ENCODE data around the gene LPP. TPM values are rescaled to one million over a fixed set of nuclear protein-coding genes. Genes with fewer than 3 reads are reported as not detected.

LPP gene
- total RNA-seq, 4 donors from 2014 or later = 56.0 to 65.7 (median 58.1) TPM

DNA sequence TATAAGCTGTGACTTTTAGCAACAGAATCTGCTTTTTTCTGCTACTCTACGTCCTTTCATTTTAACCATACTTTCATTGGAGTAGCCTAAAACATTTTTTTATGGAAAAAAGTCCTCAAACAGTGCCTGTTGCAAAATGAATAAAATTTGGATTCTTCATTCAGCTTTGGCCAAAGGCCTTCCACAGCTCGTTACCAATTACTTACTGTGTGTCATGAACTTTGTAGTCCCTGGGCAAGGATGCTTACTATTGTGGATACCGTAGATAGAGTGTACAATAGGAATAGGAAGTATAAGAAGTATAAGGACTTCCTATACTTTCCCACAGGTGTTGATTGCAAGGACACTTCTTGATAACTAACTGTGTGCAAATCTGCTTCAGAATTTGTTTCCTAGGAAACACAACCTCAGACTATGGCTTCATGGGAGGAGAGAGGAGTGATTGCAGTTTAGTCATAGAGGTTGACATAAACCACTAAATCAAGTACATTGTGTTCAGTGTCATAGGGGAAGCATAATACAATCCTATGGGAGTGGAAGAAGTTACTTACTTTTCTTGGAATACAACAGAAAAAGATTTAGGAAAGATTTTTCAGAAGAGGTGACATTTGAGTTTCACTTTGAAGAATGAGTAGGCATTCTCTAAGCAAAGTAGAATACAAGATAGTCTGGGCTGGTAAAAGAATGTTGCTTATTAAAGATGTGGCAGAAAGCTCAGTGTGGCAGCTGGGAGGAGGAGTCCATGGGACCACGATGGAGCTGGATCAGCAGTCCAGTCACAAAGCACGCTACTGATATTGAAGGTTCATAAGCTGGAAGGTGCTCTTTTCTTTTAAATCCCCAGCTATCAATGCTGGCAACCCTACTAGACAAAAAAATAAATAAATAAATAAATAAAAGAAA is 708.1 kb downstream of the LPP start:
- no peak for DNase-seq
- in situ Hi-C loops (cut with MboI; ENCODE audit: low sequenced_read_pairs in 4 of 4) (no loop called here), intact Hi-C loops (cut with DNase I; ENCODE audit: low total_unique reads) (no loop called here)
- TF ChIP-seq, protein P1, sequence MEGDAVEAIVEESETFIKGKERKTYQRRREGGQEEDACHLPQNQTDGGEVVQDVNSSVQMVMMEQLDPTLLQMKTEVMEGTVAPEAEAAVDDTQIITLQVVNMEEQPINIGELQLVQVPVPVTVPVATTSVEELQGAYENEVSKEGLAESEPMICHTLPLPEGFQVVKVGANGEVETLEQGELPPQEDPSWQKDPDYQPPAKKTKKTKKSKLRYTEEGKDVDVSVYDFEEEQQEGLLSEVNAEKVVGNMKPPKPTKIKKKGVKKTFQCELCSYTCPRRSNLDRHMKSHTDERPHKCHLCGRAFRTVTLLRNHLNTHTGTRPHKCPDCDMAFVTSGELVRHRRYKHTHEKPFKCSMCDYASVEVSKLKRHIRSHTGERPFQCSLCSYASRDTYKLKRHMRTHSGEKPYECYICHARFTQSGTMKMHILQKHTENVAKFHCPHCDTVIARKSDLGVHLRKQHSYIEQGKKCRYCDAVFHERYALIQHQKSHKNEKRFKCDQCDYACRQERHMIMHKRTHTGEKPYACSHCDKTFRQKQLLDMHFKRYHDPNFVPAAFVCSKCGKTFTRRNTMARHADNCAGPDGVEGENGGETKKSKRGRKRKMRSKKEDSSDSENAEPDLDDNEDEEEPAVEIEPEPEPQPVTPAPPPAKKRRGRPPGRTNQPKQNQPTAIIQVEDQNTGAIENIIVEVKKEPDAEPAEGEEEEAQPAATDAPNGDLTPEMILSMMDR (IDR thresholded peaks at IDR 0.05 in 4 of 5, conservative IDR thresholded peaks at IDR 0.05 in 1 of 5) = no peak
- TF ChIP-seq POLR2A (IDR thresholded peaks at IDR 0.05) = no peak
- Histone ChIP-seq H3K36me3 (peaks cover 0 to 9% of the 10 kb centered on the region in 2 donors), H3K27me3 (no peaks in the 10 kb centered on the region), H3K4me3 (no peak overlapping the region), H3K9me3 (no peaks in the 10 kb centered on the region), H3K27ac (no peak overlapping the region), H3K4me1 (peaks cover 0 to 17% of the 10 kb centered on the region in 2 donors)
- no peak for ATAC-seq

DNA sequence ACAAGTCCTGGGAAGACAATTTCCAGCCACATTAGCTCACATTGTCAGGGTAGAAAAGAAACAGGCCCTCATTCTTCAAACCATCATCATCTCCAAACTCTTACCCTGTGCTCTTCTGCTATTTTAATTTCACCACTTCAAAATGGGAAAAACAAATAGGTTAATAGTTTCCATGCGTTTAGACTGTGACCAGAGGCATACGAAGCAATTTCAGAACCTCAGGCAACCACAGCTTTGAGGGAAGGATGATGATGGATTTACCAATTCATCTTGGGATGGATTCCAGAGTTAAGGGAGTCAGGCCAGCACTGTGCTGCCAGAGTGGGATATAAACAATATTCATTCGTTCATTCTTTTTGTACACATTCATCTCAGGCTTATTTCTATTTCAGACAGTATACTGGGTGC is 710.0 kb downstream of the LPP start:
- H3K4me3 ChIP-seq = no peak overlapping the region
- intact Hi-C loops (cut with DNase I; ENCODE audit: low total_unique reads) (no loop called here), in situ Hi-C loops (cut with MboI; ENCODE audit: low sequenced_read_pairs in 4 of 4) (no loop called here)
- no peak for ATAC-seq
- no peak overlapping the region for H3K27ac ChIP-seq
- peaks cover 0 to 34% of the 10 kb centered on the region in 2 donors for H3K4me1 ChIP-seq
- no peak for DNase-seq
- H3K36me3 ChIP-seq = peaks cover 0 to 13% of the 10 kb centered on the region in 2 donors
- H3K9me3 ChIP-seq = no peaks in the 10 kb centered on the region
- H3K27me3 ChIP-seq = no peaks in the 10 kb centered on the region
- TF ChIP-seq, protein P1 (IDR thresholded peaks at IDR 0.05 in 4 of 5, conservative IDR thresholded peaks at IDR 0.05 in 1 of 5) = no peak
- no peak for TF ChIP-seq POLR2A (IDR thresholded peaks at IDR 0.05)

DNA sequence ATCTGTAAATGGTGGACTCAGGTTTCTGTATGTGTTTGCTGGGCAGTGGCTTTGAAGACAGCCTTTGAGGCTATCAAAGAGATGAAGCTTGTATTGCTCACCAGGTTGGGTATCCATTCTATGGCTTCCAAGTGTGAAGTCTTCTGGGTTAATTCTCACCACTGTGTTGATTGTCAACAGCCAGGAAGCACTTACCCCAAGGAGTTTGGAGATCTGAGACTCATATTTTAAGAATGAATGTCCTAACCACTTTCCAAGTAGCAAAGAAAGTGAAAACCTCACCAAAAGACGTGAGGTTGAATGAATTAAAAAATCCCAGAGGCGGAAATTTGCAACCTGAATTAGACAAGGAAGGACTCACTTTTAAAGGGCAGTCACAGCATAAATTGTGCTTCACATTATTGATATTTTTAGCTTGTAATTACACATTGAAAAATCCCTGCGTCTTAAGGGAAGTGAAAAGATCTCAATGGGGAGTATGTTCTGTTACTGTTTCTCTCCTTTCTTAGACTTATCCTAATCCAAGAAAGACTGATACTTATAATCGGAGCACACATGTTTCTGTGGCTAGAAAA is 713.8 kb downstream of the LPP start:
- DNase-seq (no peak), ATAC-seq (no peak)
- intact Hi-C loops (cut with DNase I; ENCODE audit: low total_unique reads) = no loop called here
- Histone ChIP-seq H3K4me3 (no peak overlapping the region), H3K27ac (peak overlapping the region in 1 of 4 donors; percentile 20), H3K27me3 (no peaks in the 10 kb centered on the region), H3K36me3 (peaks cover 0 to 16% of the 10 kb centered on the region in 2 donors), H3K9me3 (no peaks in the 10 kb centered on the region), H3K4me1 (peaks cover 0 to 16% of the 10 kb centered on the region in 2 donors)
- TF ChIP-seq, protein P1 (IDR thresholded peaks at IDR 0.05 in 4 of 5, conservative IDR thresholded peaks at IDR 0.05 in 1 of 5) = no peak
- TF ChIP-seq POLR2A (IDR thresholded peaks at IDR 0.05) = no peak
- in situ Hi-C loops (cut with MboI; ENCODE audit: low sequenced_read_pairs in 4 of 4) = no loop called here

DNA sequence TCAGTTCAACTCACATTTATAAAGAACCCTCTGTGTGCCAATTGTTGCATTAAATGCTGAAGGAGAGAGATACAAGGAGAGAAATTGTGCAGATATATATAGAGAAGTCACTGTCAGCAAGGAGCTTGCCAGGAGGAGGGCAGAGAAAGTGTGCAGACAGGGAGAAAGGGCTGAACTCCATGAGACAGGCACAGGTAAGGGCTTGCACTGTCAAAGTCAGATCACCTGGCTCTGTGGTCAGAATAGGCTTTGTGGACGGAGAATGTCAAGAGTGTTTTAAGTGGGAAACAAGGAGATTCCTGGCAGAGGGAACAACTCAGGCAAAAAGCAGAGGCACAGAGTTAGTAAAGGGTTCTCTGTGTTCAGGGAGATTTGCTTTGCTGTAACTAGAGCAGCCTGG is 714.8 kb downstream of the LPP start:
- intact Hi-C loops (cut with DNase I; ENCODE audit: low total_unique reads) = no loop called here
- Histone ChIP-seq H3K9me3 (no peaks in the 10 kb centered on the region), H3K4me3 (no peak overlapping the region), H3K4me1 (peaks cover 0 to 16% of the 10 kb centered on the region in 2 donors), H3K27ac (peak overlapping the region in 2 of 4 donors; percentile 19 to 20), H3K27me3 (no peaks in the 10 kb centered on the region), H3K36me3 (peaks cover 0 to 27% of the 10 kb centered on the region in 2 donors)
- DNase-seq (no peak), ATAC-seq (no peak)
- TF ChIP-seq, protein P1 (IDR thresholded peaks at IDR 0.05 in 4 of 5, conservative IDR thresholded peaks at IDR 0.05 in 1 of 5) = no peak
- in situ Hi-C loops (cut with MboI; ENCODE audit: low sequenced_read_pairs in 4 of 4) = no loop called here

All from gastrocnemius medialis (tissue), 4 donors.